Esophagus squamous epithelium (tissue), 4 donors: ENCODE data around the gene PHKG2.

Source experiments
- CTCF ChIP-seq, 6 experiments: fragments of 450-650 bp in 4 of 6; fragments of 200-600 bp in 2 of 6; sonication (generic) in 2 of 6; IDR thresholded peaks; one replicate each; pipeline ENCODE4 v1.5.1; 2016 to 2019; ENCODE audit warnings: antibody characterized with exemption in 6 of 6, mild to moderate bottlenecking in 4 of 6, moderate library complexity in 4 of 6
- POLR2A ChIP-seq, 4 donors: fragments of 450-650 bp; IDR thresholded peaks; one replicate each; pipeline ENCODE4 v1.6.1; 2017; ENCODE audit warnings: antibody characterized with exemption in 4 of 4, mild to moderate bottlenecking in 4 of 4, moderate library complexity in 3 of 4

GRCh38 chr16:30779596-30779995 lies 31.4 kb downstream of the PHKG2 start:
- TF ChIP-seq CTCF (IDR thresholded peaks at IDR 0.05) = no peak
- TF ChIP-seq POLR2A (IDR thresholded peaks at IDR 0.05) = no peak
